Caco-2 (cell line): ENCODE results near the gene PDX1. TPM values are rescaled to one million over a fixed set of nuclear protein-coding genes. Genes with fewer than 3 reads are reported as not detected.

Experiments
- BruUV-seq: library from RNA; stranded (reverse); fragments of 400-500 nt; replicated peaks from 2 replicates; lab custom pipeline; 2021; lab: Mats Ljungman, UMichigan
- CTCF ChIA-PET: fragments of 300-600 bp; sonication (Branson Sonifier 250); formaldehyde crosslinking; loops from one replicate; lab custom pipeline; 2022; ENCODE audit warnings: antibody characterized with exemption; lab: Charles Lee
- POLR2A ChIA-PET: fragments of 300-600 bp; sonication (Branson Sonifier 250); formaldehyde crosslinking; loops from one replicate; lab custom pipeline; 2022; ENCODE audit warnings: antibody characterized with exemption; lab: Charles Lee
- DNase-seq, 2 experiments: peaks; one replicate each; pipeline versions ENCODE4 v3.0.0 to v3.0.0-alpha.2; 2020 to 2022
- H3K27me3 ChIP-seq: replicated peaks from 2 replicates; pipeline ENCODE4 v1.6.0; 2011; ENCODE audit warnings: low read length; ENCODE audit not compliant: control insufficient read depth, insufficient read depth
- H3K36me3 ChIP-seq: 2 replicates; pipeline ENCODE4 v1.5.1; 2011; ENCODE audit warnings: low read length; ENCODE audit not compliant: control insufficient read depth, insufficient read depth
- H3K4me1 ChIP-seq: fragments of 250-450 bp; sonication (Bioruptor Pico); 2 replicates; pipeline ENCODE4 v1.5.1; 2020; ENCODE audit warnings: mild to moderate bottlenecking
- H3K4me3 ChIP-seq: 2 replicates; pipeline ENCODE4 v1.5.1; 2011; ENCODE audit warnings: low read depth, mild to moderate bottlenecking, control low read depth, low read length
- H3K9me3 ChIP-seq: fragments of 250-450 bp; sonication (Bioruptor Pico); 2 replicates; pipeline ENCODE4 v1.5.1; 2020; ENCODE audit warnings: mild to moderate bottlenecking, moderate library complexity
- H3K27ac Mint-ChIP-seq: one replicate; pipeline ENCODE4 v1.8.0; 2022; ENCODE audit warnings: mixed read lengths; ENCODE audit not compliant: unreplicated experiment
- H3K27me3 Mint-ChIP-seq: one replicate; pipeline ENCODE4 v1.8.0; 2022; ENCODE audit warnings: mixed read lengths; ENCODE audit not compliant: insufficient read depth, unreplicated experiment
- H3K36me3 Mint-ChIP-seq: one replicate; pipeline ENCODE4 v1.8.0; 2022; ENCODE audit warnings: mild to moderate bottlenecking, mixed read lengths; ENCODE audit not compliant: insufficient read depth, unreplicated experiment
- H3K4me1 Mint-ChIP-seq: one replicate; pipeline ENCODE4 v1.8.0; 2022; ENCODE audit warnings: low read depth, mixed read lengths; ENCODE audit not compliant: unreplicated experiment
- H3K4me3 Mint-ChIP-seq: one replicate; pipeline ENCODE4 v1.8.0; 2022; ENCODE audit warnings: mild to moderate bottlenecking, moderate library complexity, mixed read lengths; ENCODE audit not compliant: unreplicated experiment
- H3K9me3 Mint-ChIP-seq: one replicate; pipeline ENCODE4 v1.8.0; 2022; ENCODE audit warnings: mixed read lengths; ENCODE audit not compliant: unreplicated experiment
- CTCF ChIP-seq, 2 experiments: fragments of 200-600 bp in 1 of 2; IDR thresholded peaks; 1 replicate in 1 of 2; 2 replicates in 1 of 2; pipeline versions ENCODE4 v1.5.1 to v1.8.0; 2011 to 2022; ENCODE audit warnings: antibody characterized with exemption in 1 of 2, control low read depth in 1 of 2, inconsistent platforms in 1 of 2, low read depth in 1 of 2, low read length in 1 of 2, mild to moderate bottlenecking in 1 of 2, moderate library complexity in 1 of 2; ENCODE audit not compliant: insufficient read depth in 1 of 2, severe bottlenecking in 1 of 2, unreplicated experiment in 1 of 2
- intact Hi-C: fragments of 100-400 bp; cut with micrococcal nuclease; formaldehyde crosslinking; loops from one replicate; pipeline ENCODE4 v1.10.0; 2022; ENCODE audit not compliant: unreplicated experiment
- total RNA-seq: library from RNA; stranded (reverse); gene quantifications from 2 replicates; pipeline ENCODE4 v1.2.3, GENCODE V29; 2022

PDX1 gene
- total RNA-seq, 1 experiment from 2014 or later = 3.7 TPM

DNA sequence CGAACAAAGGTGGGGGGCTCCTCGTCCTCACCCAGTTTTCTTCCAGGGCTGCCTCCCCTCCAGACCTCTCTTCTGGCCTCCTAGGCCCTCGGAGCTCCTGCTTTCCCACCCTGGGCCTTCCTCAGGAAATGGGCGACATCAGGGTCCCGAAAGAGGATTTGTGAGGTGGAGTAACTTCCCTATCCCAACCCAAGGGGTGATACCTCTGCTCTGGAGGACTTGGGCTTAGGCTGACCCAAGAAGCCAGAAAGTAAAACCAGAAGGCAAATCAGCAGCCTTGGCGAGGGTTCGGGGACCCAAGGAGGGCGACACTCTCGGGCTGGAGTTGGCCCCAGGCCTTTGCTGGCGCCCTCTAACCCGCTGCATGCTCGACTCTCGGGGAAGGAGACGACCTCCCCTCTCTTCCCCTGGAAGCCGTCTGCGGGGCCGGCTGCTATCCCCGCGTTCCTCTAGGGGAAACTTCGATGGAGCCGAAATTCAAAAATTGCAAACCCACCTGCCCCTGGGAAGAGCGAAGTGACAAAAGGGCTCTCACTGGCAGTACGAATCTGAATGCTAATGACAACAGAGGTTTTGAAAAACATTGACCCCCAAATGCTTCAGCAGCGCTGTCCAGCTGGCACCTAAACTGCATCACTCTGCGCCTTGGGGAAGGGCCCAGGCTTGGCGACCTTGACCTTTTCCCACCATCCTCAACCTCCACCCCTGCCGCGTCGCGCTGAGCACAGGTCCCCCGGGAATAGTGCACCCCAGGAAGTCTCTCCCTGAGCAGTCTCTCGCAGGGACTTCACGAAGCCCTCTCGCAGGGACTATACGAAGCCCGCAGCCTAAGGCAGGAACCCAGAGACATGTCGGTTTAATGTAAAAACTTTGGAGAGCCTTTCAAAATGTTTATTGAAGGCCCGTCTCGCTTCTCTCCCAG lies 2.4 kb downstream of the PDX1 start:
- Histone ChIP-seq H3K27me3 (no peaks in the 10 kb centered on the region), H3K36me3 (no peaks in the 10 kb centered on the region), H3K4me1 (peaks cover 13% of the 10 kb centered on the region), H3K9me3 (no peaks in the 10 kb centered on the region), H3K4me3 (peak overlapping the region; percentile 83; the same call in 1 of the 2 replicates)
- ChIA-PET POLR2A (interaction anchor here (0.9 kb wide), 1 partner anchor 32 kb away, joined by 4 read pairs; no protein-coding TSS in a partner anchor), CTCF (no interaction called here)
- H3K27ac Mint-ChIP-seq = no peak overlapping the region
- TF ChIP-seq CTCF (IDR thresholded peaks at IDR 0.05; ENCODE audit: insufficient read depth in 1 of 2, low read depth in 1 of 2, low read length in 1 of 2, severe bottlenecking in 1 of 2, unreplicated experiment in 1 of 2) = no peak
- no peaks in the 10 kb centered on the region for H3K9me3 Mint-ChIP-seq
- peak overlapping the region; percentile 96 for H3K4me3 Mint-ChIP-seq
- peaks cover 7% of the 10 kb centered on the region for H3K36me3 Mint-ChIP-seq
- DNase-seq = no peak
- H3K4me1 Mint-ChIP-seq = no peaks in the 10 kb centered on the region
- BruUV-seq = no TSS peak
- intact Hi-C loops = no loop called here
- H3K27me3 Mint-ChIP-seq = no peaks in the 10 kb centered on the region

GRCh38 chr13:27922883-27923612 lies 3.2 kb downstream of the PDX1 start:
- DNase-seq = no peak
- Mint-ChIP-seq H3K36me3 (peaks cover 7% of the 10 kb centered on the region), H3K4me1 (no peaks in the 10 kb centered on the region), H3K4me3 (no peak overlapping the region), H3K27ac (no peak overlapping the region), H3K27me3 (no peaks in the 10 kb centered on the region), H3K9me3 (no peaks in the 10 kb centered on the region)
- Histone ChIP-seq H3K27me3 (no peaks in the 10 kb centered on the region), H3K9me3 (no peaks in the 10 kb centered on the region), H3K36me3 (no peaks in the 10 kb centered on the region), H3K4me3 (no peak overlapping the region), H3K4me1 (peaks cover 13% of the 10 kb centered on the region)
- CTCF ChIA-PET = no interaction called here
- no peak for TF ChIP-seq CTCF (IDR thresholded peaks at IDR 0.05; ENCODE audit: insufficient read depth in 1 of 2, low read depth in 1 of 2, low read length in 1 of 2, severe bottlenecking in 1 of 2, unreplicated experiment in 1 of 2)
- POLR2A ChIA-PET = no interaction called here
- intact Hi-C loops = no loop called here
- BruUV-seq = no TSS peak

GRCh38 chr13:27923794-27924528 lies 4.2 kb downstream of the PDX1 start:
- Histone ChIP-seq H3K27me3 (no peaks in the 10 kb centered on the region), H3K36me3 (no peaks in the 10 kb centered on the region), H3K4me3 (no peak overlapping the region), H3K9me3 (no peaks in the 10 kb centered on the region), H3K4me1 (peaks cover 5% of the 10 kb centered on the region)
- H3K27ac Mint-ChIP-seq = no peak overlapping the region
- intact Hi-C loops = no loop called here
- no peak overlapping the region for H3K4me3 Mint-ChIP-seq
- peaks cover 7% of the 10 kb centered on the region for H3K36me3 Mint-ChIP-seq
- no peaks in the 10 kb centered on the region for H3K27me3 Mint-ChIP-seq
- no peak for TF ChIP-seq CTCF (IDR thresholded peaks at IDR 0.05; ENCODE audit: insufficient read depth in 1 of 2, low read depth in 1 of 2, low read length in 1 of 2, severe bottlenecking in 1 of 2, unreplicated experiment in 1 of 2)
- H3K4me1 Mint-ChIP-seq = no peaks in the 10 kb centered on the region
- POLR2A ChIA-PET = no interaction called here
- no peaks in the 10 kb centered on the region for H3K9me3 Mint-ChIP-seq
- no TSS peak for BruUV-seq
- CTCF ChIA-PET = no interaction called here
- DNase-seq = no peak
